Right kidney (tissue), 1 donor: ENCODE measurements around the gene TMEM266.

ENCODE experiments used
- DNase-seq: peaks from one replicate; pipeline ENCODE4 v3.0.0-alpha.2; 2016

The TMEM266 gene

DNA sequence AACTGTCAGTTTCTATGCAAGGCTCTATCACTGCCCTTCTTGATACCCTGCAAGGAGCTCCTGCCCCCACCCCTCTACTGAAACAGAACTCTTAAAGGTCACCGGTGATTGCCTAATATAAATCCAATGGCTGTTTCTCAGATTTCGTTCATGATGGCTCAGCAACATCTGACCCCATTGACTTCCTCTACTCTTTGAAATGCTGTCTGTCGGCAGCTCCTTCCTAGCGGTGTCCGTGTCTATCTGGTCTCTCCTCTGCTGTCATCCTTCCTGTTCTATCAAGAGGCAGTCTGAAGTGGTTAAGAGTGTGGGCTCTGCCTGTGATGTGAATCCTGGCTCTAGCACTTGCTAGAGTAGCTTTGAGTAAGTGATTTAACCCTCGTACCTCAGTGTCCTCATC is 5.5 kb downstream of the TMEM266 start:
- DNase-seq, result no peak

DNA sequence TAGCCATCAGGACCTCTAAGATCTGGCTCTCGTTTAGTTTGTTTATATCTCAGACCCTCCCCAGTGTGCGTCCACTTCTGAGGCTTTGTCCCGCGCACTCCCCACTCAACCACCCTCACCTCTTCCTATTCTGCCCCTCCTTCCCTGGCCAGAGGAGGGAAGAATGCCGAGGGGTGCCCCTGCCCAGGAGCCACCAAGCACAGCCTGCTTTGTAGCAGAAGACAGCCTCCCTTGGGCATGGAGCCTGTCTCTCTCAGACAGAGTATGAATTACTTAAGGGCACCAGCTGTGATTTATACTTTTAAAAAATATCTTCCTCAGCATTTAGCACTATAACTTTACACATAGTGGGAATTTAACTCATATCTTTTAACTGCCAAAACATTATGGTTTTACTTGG is 6.0 kb downstream of the TMEM266 start:
- no peak for DNase-seq

DNA sequence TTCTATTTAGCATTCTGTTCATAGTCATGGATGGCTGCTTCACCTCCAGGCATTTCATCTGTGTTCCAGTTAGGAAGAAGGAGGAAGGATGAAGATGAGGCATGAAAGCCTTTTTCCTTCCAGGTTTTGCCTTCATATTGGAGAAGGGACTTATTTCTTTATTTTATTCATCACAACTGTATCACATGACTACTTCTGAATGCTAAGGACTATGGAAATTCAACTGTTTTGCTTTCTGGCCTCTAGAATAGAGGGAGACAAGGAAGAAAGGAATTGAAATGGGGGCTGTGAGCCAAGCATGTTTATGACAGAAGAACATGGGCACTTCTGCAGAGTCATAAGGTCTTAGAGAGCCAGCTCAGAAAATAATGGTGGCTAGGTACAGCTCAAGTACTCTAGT is 10.4 kb downstream of the TMEM266 start:
- DNase-seq, result no peak

DNA sequence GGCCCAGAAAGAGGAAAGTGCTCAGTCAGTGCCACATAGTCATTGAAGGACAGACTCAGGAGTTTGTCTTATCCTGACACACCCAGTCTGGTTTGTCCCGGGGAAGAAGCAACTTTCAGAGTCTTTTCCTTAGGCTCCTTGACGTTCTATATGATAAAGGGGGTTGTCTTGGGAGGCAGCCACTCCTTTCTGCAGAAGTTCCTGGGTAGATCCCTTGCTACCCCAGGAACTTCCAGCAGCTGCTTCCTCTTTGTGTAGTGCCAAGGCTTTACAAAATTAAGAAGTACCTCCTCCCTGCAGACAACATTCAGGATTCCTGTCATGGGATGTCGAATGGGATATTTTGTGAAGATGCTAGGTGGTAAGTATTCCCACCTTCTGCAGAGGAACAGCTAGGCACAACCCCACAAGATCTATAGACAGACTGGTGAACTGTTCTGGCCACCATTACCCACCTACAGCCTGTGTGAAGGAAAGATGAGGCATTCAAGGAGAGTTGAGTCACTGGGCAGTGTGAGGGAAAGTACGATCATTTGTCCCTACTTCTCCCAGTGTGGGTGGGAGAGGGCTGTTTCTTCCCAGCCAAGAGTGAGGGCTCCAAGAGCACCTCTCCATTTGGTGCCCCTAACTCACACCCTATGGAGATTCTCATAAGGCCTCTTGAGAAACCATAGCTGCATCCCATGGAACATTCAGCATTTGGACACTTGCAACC is 11.3 kb downstream of the TMEM266 start:
- no peak for DNase-seq

DNA sequence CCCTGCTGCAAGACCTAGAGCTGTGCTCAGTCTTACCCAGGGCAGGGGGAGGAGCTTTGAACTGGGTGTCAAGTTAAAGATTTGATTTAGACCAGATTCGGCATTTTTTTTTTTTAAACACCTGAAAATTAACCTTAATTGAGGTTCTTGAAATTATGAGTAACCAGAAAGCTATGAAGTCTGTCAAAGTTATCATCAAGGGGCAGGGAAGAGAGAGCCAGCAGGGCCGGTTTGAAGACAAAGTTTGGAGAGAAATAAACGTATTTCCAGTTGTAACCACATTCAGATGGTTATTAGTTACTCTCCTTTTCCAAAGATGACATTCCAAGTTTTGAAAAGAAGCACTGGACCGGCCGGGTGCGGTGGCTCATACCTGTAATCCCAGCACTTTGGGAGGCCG is 12.0 kb downstream of the TMEM266 start:
- DNase-seq, result no peak

DNA sequence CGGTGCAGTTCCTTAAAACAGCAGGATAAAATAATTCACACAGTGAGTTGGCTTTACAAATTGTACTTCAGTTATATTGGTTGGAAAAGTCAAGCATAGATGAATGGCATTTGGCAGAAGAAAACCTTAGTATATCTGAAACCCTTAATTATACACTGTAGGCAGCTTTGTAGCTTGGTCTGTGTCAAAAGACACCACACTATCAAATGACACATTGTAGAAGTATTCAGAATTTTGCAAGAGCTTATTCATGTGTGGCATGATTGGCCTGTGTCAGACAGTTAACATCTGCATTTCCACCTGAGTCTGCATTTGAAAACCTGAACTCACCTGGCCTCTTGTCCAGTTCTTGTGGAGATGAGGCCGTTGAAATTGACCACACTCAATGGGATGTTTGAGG is 13.8 kb downstream of the TMEM266 start:
- no peak for DNase-seq

DNA sequence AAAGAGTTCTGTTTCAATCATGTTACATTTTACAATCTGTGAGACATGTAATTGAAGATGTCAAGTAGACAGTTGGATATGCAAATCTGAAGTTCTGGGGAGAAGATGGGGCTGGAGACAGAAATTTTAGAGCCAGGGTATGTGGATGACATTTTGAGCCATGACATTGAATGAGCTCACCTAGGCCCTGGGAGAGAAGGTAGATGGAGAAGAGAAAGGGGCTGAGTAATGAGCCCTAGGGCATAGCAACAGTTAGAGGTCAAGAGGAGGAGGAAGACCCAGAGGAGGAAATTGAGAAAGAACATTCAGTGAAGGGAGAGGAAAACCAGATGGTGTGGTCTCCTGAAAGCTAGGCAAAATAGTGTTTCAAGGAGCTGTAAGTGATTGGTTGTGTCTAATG is 15.3 kb downstream of the TMEM266 start:
- no peak for DNase-seq

DNA sequence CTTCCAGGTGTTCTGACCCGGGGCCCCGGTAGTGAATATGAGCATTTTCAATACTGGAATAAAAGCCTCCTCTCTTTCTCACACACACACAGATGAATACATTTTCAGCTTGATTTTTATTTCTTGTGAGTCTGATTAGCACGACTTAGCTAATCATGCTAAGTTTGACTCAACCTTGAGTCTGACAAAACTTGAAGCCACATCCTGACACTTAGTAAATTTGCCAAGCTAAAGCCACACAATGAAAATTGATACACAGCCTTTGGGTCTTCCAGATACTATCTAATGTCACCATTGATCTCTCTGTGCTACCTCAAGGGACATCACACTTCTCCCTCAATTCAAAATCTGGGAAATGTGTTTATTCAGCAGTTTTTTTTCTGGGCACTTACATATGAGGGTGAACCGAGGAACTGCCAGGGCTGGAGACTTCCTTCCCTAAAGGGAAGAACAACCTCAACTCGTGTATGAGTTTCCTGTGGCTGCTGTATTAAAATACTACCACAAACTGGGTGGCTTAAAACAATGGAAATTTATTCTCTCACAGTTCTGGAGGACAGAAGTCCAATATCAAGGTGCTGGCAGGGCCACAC is 18.6 kb downstream of the TMEM266 start:
- DNase-seq, result no peak

DNA sequence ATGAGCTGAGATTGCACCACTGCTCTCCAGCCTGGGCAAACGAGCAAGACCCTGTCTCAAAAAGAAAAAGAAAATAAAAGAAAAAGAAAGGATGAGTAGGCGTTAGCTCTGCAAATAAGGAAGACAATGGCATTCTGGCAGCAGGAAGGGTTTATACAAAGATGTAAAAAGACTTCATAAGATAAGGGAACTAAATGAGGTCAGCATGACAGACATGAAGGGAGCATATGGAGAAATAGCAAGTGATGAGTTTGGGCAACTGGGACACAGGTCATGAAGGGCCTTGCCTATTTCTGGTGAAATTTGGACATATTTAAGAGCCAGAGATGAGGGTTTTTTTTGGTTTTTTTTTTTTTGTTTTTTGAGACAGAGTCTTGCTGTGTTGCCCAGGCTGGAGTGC is 24.5 kb downstream of the TMEM266 start:
- DNase-seq, result no peak

DNA sequence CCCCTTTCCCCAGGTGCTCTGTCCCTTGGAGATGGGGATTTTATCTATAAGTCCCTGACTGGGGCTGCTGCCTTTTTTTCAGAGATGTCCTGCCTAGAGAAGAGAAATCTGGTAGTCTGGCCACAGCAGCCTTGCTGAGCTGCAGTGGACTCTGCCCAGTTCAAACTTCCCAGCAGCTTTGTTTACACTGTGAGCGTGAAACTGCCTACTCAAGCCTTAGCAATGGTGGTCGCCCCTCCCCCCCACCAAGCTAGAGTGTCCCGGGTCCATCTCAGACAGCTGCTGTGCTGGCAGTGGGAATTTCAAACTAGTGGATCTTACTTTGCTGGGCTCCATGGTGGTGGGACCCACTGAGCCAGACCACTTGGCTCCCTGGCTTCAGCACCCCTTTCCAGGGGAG is 38.9 kb downstream of the TMEM266 start:
- no peak for DNase-seq

DNA sequence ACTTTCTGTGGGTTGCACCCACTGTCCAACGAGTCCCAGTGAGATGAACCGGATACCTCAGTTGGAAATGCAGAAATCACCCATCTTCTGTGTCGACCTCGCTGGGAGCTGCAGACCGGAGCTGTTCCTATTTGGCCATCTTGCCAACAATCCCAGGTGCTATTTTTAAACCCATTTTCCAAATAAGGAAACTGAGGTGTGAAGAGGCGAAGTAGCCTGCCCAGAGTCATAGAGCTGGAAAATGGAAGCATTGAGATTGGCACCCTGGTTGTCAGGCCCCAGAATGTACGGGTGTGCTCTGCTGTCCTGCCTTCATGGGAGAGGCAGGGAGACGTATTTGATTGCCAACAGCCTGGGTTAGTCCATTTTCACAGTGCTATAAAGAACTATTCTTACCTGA is 39.6 kb downstream of the TMEM266 start:
- DNase-seq, result no peak

DNA sequence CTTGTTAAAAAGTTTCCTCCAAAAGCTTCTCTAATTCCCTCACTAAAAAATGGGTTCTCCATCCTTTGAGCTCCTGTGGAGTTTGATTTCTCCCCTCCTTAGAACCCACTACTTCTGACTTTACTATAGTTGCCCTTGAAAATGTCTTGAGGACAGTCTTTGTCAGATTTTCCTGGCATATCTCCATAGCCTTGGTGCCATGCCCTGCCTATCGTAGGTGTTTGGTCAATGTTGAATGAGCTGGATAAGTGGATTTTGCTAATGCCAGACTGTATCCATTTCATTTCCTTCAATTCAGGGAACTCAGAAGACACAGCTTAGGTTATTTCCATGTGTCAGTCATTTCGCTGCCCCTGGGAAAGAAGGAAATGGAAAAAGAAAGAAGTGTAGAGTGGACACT is 40.6 kb downstream of the TMEM266 start:
- DNase-seq, result no peak

DNA sequence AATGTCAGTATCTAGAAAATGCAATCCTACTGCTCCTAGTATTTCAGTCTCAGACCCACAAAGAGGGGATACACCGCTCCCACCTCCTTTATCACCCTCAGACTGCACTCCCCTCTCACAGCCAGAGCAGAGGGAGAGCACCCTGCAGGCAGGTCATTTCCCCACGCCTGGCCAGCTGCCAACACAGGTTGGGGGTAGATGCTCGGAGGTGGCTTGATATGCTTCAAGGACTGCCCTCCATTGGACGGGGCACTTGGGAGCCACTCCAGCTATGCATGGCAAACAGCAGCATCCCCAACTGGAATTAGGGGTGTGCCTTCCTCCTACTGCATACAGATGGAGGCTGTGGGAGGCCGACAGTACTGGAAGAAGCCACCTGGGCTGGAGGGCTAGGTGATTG is 41.9 kb downstream of the TMEM266 start:
- DNase-seq, result no peak

DNA sequence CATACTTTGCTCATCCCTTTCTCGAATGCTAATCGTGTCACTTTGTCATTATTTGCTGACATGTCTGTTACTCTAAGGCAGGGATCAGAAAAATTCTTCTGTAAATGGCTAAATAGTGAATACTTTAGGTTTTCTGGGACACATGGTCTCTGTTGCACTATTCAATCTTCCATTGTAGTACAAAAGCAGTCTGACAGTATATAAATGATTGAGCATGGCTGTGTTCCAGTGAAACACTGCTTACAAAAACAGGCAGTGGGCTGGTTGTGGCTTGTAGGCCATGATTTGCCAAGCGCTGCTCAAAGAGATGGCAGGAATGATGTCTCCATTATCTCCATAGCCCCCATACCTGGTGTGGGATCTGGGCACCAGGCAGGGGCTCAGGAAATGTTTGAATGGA is 45.6 kb downstream of the TMEM266 start:
- DNase-seq, result no peak

DNA sequence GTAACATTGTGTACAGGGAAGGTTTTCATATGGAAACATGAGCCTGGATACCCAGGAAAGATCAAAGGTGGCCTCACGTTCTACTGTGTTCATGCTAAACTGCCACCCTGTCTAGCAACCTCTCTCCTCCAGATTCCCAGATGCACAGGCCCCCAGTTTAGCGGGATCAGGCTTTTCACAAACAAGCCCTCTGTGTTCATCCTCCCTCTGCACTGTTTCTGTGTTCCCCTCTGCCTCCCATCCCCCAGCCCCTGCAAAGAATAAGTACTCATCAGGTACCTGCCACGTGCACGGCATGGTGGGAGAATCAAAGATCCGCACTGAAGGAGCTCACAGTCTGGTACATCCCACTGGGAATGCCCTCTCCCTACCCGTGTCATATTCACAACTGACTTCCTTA is 46.1 kb downstream of the TMEM266 start:
- DNase-seq, result no peak

DNA sequence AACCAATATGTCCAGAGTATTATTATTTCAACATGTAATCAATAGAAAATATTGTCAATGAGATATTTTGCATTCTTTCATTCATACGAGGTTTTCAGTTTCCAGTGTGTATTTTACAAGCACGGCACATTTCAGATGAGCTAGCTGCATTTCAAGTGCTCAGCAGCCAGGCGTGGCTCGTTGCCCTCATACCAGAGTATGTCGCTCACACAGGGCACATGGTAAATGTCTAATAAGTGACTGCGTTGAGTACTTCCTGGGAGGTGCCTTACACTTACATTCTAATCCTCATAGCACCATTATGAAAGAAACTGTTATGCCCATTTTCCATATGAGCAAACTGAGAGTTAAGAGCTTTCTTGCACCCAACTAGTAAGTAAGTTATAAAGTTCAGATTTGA is 47.4 kb downstream of the TMEM266 start:
- DNase-seq, result no peak

DNA sequence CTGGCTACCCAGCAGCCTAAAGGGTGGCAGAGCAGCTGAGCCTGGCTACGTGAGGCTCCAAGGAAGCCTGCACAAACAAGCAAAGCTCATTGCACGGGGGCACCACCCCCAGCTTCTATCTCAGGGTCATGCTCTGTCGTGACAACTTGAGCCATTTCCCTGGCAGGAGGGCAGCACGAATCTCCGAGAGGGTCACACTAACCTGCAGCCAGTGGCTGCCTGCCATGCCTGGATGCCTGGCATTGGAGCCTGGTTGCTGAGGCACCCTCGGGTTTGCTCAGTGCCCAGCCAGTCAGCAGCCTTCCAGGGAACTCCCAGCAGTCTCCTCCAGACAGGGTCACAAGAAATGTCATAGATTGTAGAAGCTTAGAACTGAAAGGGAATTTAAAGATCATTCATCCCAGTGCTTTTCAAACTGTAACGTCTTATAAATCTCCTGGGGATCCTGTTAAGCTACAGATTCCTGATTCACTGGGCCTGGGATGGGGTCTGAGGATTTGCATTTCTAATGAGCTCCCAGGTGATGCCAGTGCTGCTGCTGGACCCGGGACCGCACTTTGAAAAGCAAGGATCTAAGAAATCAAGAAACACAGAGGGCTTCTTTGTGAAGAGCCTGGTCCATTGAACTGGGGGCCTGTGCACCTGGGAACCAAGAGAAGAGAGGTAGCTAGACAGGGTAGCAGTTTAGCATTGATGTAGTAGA is 48.4 kb downstream of the TMEM266 start:
- no peak for DNase-seq

DNA sequence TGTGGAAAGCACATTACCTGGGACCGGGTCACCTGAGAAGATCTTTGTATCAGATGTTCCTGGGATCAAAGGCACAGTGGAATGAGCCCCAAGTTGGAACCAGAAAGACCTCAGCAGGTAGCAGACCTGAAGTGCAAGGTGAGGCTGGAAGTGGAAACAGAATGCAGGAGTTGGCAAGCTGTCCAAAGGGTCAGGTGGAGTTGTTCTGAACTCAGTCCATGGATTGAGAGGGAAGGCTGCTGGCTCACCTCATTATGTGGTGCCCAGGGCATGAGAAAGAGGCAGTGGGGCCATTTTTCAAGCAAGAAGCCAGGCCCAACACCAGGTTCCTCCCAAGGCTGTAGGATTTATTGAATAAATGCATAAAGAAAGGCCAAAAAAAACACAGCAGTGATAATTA is 49.3 kb downstream of the TMEM266 start:
- DNase-seq, result no peak

DNA sequence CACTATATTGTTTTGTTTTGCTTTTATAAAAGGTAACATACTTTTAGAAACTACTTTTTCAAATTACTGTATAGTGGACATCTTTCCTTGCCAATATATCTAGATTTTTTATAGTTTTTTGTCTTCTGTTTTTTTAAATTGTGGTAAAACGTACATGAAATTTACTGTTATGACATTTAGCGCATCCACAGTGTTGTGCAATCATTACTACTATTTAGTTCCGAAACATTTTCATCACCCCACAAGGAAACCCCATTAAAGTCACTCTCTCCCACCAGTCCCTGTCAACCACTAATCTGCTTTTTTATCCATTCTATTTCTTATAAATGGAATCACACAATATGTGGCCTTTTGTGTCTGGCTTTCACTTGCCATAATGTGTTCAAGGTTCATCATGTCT is 54.8 kb downstream of the TMEM266 start:
- no peak for DNase-seq

DNA sequence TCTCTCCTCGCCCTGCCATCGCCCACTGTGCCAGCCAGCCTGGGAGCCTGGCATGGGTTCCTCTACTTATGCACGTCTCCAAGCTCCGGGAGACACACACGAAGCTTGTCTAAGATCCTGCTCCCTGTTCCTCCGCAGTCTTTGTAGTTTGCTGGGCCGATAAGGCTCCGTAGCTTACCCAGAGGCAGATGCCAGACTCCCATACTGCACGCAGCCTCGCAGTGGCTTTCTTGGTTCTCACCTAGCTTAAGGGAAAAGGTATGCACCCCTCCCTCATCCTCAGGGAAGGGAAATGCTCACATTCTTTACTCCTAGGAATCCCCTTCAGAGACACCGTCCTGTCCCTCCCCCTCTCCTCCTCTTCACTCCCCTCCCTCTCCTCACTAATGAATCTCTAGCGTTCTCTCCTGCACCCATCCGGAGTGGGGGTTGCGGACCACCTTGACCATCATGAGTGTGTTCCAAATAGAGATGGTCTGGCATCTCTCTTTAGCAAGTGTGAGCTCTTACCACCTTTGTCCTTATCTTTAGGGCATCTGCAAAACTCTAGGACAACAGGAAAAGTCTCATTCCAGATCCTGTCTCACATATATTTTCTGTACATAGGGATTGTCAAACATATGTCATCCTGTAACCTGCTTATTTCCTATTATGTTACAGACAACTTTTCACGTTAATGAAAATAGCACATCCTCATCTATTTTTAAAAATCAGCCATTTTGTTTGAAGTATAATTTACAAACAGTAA is 56.5 kb downstream of the TMEM266 start:
- DNase-seq, result no peak

DNA sequence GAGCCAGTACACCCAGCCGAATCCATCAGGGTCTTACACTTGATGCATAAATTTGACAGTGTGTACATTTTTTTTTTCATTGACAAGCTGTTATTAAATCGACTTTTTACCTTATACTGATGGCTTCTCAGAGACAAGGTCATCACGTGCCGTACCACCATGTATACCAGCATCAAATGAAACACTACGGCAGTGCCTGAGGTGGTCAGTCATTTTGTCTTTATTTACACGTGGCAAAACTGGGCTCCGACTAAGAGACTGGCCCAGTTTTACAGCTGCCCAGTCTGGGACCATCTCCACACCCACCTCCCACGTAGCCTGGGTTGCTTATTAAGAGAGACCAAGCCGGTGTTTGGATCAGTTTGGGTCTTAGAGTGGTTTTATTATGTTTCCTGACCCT is 57.4 kb downstream of the TMEM266 start:
- no peak for DNase-seq

DNA sequence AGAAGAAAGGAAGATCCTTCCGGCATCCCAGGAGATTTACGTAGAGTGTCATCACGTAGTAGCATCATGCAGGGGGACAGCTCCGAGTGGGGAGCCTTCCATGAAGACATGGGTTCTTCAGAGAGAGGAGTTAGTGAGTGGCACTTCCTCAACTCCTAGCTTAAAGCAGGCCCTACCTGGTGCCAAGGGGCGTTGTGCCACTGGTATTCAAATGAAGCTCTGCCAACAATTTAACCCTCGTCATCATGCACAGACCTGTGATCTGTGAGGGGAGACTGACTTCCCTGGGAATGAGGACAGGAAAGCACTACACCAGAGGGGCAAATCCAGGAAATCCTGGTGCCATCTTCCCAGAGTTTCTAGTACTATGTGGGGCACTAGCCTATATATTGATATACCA is 59.0 kb downstream of the TMEM266 start:
- no peak for DNase-seq

DNA sequence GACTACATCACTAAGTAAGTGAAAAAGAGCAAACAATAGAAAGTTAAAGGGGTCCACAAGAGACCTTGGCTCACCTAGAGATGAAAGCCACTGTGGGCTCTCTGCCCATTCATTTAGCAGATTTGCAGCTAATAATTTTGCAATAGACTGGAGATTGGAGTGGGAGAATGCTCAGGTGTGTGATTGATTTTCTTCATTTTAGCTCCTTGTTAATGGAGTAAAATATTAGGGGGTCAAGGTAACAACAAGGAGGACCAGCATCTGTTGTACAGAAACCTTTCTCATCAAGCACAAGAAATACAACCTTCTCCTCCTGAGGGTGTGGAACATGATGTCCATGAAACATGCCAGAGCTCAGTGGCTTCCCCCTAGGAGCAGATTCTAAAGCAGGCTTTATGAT is 63.2 kb downstream of the TMEM266 start:
- no peak for DNase-seq
